IMR-90 (cell line): ENCODE measurements around the gene ZGLP1.

ENCODE experiments used
- BHLHE40 ChIP-seq: fragments of 150-350 bp; IDR thresholded peaks from 2 replicates; pipeline ENCODE4 v1.6.1; 2016; ENCODE audit warnings: mild to moderate bottlenecking, low read depth, low read length
- CTCF ChIP-seq: conservative IDR thresholded peaks from 2 replicates; pipeline ENCODE4 v1.5.1; 2012; ENCODE audit warnings: mild to moderate bottlenecking, low read depth, low read length, improper control_type of control experiment
- SMC3 ChIP-seq: fragments of 150-350 bp; IDR thresholded peaks from 2 replicates; pipeline ENCODE4 v1.6.1; 2016; ENCODE audit warnings: low read depth, mild to moderate bottlenecking, antibody characterized with exemption, low read length, moderate library complexity

- TF ChIP-seq SMC3, result no peak
- TF ChIP-seq CTCF, result no peak
- peak; percentile 61; the same call in 1 of the 2 replicates for TF ChIP-seq BHLHE40
Observed at GRCh38 chr19:10315335-10316214, 6.0 kb upstream of the ZGLP1 start, which contains the start of gene FDX2.
